GM19035 (cell line): Measurements from ENCODE around the gene XPO6.
"Not testable (repeated sequence)": the region's sequence is repeated elsewhere in the genome, so short reads cannot be mapped to it uniquely, and the experiment has no call there.

Experiments
- ATAC-seq: cut with Tn5 transposase; IDR thresholded peaks from one replicate; pipeline ENCODE4 v1.9.1; 2021; ENCODE audit not compliant: unreplicated experiment

XPO6 gene

DNA sequence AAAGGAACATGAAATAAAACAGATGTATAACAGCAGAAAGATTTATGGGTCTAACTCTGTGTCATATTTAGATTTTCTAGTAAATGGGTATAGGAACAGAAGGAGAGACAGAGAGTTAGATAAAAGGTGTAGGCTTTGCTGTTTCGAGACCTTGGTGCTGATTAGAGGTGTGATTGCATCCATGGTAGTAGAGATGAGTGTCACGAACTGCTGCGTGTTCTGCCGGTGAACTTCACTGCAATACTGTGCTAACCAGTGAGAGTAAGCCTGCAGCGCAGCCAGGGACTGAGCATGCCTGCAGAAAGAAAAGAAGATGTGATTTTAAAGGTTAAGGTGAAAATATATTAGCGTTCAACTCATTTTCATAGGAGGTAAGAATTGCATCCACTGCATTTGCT lies 94.6 kb downstream of the XPO6 start:
- ATAC-seq, result no peak

DNA sequence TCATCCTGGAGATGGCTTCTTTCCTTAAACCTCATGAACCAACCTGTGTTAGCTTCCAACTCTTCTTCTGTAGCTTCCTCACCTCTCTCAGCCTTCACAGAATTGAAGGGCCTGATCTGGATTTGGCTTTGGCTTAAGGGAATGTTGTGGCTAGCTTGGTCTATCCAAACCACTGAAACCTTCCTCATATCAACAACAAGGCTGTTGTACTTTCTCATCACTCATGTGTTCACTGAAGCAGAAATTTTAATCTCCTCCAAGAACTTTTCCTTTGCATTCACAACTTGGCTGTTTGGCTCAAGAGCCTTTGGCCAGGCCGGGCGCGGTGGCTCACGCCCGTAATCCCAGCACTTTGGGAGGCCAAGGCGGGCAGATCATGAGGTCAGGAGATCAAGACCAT lies 95.9 kb downstream of the XPO6 start:
- ATAC-seq, result not testable (repeated sequence)

DNA sequence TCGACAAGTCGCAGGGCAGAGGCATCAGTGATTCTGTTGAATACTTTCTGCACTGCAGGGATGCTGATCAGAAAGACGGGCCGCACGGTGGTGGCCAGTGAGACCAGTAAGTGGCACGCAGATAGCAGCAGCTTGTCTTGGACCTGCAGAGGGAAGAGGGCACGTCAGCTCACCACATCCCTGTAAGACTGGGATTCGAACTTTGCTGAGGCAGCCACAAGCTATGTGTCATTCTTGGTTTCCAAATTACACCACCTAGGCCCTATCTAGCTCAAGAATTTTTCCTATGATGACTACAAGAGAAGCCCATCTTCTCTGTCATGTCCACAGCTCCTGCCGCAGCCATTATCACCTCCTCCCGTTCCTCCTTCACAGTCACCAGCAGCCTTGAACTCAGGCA lies 98.9 kb downstream of the XPO6 start:
- no peak for ATAC-seq

DNA sequence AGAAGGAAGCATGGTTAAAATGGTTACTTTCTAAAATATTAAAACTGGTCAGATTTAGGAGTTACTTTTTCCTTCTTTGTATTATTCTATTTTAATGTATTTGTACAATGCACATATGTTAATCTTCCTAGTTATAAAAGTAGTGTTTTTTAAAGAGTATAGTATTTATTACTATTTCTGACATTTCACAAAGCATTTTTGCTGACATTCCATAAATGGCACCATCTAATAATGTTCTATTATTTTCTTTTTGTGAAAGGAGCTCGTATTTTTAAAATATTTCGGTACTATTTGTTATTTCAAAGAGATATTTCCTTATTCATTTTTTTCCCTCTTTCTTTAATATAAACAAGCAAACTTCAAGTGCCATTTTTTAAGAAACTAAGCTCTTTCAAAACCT lies 100.8 kb downstream of the XPO6 start:
- no peak for ATAC-seq

DNA sequence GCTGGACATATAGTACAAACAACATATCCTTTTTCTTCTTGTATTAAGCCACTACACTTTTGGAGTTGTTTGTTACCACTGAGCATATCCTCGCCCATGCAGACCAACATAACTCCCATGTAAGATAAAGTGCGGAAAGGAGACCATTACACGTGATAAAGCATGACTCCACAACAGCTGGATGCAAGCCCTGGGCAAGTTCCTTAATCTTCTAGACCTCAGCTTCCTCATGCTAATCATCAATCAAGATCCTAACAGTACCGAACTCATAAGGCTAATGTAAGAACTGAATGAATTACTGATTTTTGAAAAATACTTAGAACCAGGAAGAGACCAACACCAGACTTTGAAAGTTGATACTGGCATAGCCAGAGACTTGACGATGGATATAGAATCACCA lies 101.3 kb downstream of the XPO6 start:
- no peak for ATAC-seq

DNA sequence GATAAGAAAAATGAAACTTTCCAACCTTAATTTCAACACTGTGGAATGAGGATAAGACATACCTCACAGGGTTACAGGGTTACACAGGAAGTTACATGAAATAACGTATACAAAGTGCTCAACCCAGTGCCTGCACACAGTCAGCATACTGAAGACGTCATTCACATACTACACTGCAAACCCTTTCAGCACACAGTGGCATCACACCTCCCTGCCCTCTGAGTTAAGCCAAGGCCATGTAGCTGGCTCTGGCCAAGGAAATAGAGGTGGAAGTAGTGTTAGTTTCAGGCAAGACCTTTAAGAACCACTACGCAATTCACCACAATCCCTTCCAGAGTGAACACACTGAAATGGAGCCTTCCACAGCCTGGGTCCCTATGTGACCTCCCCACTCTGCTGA lies 101.7 kb downstream of the XPO6 start:
- ATAC-seq, result no peak

DNA sequence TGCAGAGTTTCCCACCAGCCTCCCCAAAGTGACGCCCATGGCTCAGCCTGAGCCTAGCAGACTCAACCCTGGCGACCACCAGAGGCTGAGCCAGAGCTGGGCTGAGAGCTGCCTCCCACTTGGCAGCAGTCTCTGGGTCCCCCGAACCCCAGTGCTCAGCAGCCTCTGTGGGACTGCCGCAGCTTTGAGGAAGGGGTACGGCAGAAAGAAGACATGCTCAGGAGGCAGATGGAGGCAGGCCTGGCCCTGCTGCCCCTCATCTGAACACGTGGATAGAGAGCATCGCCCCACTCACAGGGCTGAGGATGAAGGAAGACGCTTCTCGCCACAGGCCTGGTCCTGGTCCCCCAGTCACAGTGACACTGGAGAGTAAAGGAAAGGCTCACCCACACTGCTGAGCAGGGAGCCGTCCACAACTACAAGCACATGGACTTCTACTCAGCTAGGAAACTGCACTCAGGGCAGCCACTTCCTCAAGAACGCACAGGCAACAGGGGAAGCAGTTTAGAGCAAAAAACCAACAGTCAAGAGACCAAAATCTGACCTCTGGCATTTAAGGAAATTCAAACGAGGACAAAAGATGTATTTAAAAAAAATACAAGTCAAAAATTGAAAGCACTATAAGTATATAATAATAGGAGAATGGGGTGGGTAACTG lies 103.0 kb downstream of the XPO6 start:
- no peak for ATAC-seq

DNA sequence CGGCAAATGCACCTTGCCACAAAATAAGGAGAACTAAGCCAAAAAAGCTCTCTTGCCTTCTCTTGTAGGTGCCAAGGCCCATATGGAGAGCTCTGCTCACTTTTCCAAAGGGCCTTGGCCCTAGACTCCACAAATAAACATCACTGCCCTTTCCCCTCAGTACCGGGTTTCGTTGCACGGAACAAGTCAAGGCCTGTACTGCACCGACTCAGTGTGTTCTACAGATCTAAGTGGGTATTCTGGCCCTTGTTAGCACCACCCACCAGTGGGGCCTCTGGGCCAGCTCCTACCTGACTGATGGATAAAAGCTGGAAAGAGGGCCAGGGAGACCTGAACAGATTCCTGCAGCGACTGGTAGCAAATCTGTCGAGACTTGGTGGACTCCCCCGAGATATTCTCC lies 104.5 kb downstream of the XPO6 start:
- ATAC-seq, result no peak

DNA sequence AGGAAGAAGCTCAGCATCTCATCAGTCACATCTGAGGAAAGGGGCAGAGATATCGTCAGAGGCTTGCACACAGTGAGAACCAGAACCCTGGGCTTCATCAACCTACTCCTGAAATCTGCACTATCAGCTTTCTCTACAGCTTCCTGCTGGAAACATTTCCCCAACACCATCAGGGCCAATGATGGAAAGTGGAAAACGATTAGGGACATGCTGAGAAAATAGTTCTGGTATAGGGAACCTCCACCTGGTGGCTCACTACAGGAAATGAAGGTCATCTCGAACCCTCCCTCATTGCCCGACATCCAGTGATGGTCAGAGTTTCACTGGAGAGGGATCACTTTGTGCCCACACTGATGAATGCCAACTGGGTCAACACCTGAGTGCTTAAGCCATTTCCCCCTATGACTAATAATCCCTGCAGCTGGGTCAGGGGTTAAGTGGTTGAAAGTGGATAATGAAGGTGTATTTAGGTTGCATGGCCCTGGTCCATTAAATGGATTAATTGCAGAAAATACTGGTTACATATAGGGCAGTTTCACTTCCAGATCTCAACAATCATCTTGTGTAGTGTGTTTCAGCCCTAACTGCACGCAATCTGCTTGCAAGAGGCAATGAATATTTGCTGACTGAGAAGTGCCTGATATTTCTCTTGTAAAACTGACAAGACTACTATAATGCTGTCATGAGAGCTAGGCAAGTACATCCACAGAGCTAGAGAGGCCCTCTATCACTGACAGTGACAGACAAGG lies 105.1 kb downstream of the XPO6 start:
- ATAC-seq, result no peak

DNA sequence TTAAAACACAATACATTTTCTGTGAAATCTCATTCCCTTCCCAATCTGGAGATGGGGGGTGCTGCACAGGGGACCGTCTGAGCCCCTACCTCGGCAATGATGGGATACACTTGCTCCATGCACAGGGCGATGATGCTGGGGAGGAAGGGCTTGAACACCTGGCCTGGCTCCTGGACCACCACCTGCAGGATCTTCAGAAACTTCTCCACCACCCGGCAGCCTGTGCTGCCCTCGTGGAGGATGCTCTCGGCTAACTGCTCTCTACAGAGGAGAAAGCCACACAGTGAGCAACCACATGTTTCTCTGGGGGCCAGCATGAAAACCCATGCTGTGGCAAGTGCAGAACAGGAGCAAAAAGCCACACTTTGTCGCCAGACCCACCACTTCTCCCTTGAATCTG lies 105.8 kb downstream of the XPO6 start:
- no peak for ATAC-seq

DNA sequence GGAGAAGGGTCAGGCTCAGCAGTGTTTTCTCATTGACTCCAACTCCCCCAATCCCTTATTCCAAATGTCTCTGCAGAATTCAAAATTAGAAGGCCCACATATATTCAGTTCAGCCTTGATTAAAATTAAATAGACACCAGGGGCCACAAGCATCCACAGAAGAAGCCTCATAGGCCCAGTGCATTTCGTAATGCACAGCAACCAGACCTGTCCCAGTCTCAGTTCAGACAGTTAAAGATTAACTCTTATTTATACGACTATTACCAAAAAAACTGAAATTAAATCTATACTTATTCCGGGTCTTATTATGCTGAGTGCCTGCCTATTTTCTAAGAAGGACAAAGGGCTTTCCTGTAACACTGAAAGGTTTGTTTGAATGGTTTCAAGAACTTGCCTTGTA lies 106.5 kb downstream of the XPO6 start:
- ATAC-seq, result no peak

DNA sequence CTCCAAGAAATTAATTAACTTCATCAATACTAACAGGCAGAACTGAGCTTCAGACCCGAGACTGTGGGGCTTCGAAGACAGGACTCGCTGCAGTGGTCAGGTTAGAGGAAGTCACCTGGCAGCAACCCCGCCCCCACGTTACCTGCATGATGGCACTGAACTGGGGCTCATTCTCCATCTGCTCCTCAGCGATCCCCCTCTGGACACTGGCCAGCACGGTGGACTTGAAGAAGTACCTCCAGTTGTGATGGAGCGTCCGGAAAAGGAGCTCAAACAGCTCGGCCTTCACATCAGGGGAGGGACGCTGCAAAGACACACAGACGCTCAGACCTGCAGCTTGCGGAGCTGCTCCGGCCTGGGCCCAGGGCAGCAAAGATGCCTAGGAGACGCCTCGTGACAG lies 107.4 kb downstream of the XPO6 start:
- ATAC-seq, result no peak

DNA sequence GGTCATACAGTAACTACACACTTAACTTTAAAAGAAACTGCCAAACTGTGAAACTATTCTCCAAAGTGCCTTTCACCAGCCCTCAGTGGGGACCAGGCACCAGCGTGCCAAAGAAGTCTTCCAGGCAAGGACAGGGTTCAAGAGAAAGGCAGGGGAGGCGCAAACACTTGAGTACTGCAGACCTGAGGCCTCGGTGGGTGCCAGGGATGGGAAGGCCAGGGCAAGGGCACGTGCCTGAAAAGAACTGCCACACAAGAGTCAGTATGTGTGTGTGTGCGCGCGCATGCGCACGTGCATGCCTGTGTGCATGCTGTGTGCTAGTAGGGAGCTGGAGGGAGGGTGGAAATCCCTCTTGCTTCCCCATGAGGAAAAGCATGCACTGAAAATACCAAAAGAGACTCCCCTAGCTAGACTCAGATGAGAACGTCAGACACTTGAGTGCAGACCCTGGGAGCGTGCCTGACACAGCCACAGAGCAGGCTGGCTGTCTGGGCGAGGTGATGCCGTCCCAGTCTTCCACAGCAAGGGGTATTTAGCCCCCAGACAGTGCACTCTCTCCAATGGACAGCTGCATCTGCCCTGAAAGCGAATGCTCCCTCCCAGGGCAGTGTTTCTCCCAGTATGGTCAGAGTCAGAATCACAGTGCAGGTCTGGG lies 108.1 kb downstream of the XPO6 start:
- no peak for ATAC-seq

DNA sequence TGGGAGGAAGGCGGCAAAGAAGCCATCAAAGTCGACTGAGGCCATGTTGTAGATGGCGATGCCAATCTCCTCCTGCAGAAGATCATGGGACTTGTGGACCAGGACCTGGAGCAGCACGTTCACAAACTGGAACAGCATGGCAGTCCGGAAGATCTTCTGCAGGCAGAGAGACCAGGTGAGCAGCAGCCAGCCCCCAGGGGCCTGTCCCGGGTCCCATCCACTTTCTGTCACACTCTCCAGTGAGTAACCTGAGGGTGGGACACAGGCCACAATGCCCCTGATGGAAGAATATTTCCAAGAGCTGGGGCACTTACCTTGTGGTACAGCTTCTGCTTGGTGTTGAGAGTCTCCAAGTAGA lies 110.3 kb downstream of the XPO6 start:
- ATAC-seq, result no peak

DNA sequence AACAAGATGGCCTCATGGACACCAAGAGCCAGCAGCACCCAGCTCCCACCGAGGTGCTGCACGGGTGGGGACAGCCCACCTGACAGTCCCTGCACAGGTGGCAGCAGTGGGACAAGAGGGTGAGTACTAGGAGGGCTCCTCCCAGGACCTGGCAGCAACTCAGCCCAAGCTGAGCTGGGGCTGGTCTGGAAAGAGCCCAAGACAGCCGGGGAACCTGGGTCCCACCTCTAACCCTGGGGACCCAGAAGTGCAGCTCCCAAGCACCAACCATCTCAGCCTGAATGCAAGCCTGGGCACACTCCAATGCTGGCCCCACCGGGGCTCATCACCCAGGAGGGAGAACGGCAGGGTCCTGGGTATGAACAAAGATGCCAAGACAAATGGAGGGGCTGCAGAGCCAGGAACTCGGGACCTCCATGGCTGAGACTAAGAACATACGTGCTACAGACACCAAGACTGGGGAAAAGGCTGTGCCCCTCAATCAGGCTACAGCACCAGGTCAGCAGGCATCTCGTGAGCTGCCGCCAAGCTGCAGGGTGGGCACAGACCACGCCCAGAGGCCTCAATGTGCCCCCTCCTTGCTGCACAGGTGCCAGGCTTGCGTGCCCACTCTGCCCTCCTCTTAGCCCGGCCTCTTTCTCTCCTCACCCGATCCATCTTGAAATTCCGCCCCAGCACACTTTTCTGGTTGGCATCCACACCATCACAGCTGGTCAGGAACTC lies 110.8 kb downstream of the XPO6 start:
- no peak for ATAC-seq

DNA sequence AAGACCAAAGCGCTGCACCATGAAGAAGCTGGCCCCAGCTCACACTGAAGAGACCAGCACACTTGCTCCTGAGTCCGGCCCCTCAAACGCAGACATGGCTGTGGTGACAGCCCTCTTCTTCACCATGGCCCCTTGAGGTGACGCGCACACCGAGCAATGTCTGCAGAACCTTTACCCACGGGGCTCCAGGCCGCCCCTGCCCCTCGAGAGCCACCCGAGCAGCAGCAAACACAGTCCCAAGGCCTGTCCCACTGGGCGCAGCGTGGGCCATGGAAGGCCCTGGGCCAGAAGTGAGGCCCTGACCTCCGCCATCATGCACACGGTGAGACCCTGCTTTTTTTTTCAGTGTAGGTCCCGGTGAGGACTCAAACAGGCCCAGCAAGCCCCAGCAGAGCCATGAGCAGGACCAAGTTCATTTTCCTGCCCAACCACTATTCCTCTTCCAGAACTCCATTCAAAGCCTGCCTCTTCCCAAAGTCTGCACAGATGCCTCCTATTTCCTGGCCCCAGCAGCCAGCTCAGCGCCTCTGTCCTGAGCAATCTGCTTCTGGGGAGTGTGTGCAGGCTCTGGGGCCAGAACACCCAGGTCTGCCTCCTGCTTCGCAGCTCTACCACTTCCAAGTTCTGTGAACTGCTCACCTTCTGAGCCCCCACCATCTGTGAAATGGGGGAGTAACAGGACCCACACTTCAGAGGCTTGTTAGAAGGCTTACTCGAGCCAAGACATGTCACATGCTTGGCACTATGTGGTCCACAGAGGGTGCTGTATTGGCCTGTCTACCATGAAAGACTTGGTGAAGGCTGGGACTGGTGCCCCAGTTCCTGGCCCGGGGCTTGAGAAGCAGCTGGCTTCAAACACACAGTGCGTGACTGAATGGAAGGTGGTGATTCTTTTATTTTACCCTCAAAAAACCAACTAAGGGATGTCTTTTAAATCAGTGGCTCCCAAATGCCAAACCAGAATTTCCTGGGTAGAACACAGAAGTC lies 112.5 kb downstream of the XPO6 start:
- no peak for ATAC-seq

DNA sequence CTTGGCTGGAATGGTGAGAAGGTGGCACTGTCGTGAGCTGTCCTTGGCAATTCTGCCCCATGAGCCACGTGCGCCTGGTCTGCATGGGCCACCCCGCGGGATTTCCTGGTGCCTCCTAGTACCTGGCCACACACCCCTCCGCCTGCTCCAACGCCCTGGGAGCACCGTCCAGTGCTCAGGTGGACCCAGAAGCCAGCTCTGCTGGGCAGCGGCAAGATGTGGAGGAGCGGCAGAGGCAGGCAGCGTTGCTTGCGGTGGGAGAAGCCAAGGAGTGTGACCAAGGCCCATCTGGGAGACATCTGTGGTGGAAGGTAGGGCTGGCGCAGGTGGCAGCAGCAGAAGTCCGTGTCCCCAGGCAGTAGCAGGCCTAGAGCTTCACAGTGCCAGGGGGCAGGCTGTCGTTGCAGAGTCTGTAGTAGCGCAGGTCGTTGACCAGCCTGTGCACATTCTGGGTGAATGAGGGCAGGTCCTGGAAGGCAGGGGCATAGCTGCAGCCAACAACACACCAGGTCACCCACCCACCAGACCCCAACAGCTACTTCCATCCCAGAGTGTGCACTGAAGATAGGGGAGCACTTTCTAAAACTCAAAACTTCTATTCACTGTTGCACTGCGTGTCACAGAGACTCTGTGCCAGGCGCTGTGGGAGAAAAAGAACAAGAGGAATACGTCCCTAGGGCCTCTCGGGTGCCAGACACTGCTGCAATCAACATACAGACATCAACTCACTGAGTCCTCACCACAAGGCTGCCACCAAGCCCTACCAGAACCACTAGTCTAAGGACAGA lies 113.4 kb downstream of the XPO6 start:
- ATAC-seq, result no peak

DNA sequence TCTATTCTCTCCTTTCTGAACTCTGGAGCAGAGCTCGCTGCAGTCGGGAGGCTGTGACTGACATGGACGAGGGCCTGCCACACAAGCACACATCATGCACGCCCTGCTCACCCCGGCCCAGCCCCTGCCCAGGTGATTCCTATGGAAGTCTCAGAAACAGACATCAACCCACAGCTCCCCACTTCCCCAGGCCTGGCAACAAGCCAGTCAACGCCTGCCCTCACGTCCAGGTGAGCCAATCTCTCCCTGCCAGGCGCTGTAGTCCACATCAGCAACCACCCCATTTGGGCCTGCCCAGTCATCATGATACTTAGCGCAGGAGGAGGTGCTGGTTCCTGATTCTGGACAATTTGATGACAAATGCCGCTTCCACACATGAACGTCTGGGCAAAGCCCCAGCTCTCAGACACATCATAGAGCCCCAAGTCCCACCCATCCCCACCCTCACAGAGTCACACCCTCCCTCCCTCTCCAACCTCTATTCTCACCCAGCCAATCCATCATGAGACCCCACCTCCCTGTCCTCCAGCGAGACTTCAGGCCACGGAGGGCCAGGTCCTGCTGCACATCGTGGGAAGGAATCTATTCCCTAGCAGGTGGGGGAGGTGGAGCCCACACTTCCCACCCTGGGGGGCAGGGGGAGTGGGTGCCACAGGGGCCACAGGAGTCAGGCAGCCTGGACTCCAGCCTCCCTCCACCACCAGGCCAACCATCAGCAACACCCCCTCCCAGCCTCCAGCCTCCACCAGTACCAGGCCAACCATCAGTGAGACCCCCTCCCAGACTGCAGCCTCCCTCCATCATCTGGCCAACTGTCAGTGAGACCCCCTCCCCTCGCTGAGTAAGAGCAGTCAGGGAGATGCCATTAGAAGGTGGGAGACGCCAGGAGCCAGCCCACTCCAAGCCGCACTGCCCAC lies 114.5 kb downstream of the XPO6 start:
- ATAC-seq, result no peak

DNA sequence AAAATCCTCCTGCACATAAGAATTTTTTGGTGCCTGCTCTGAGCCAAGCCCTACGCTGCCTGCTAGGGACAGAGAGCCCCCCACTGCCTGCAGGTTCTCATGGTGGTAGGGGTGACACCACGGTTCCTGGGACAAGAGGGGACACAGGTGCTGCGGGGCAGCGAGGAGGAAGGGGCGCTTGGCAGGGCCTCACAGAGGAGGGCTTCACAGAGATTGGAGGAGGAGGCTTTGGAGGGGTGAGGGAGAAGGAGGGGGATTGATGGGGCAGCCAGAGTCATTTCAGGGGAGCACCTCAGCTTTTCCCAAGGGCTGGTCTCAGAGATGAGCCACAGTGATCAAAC lies 118.4 kb downstream of the XPO6 start:
- no peak for ATAC-seq
